K562 (cell line): Measurements from ENCODE around the gene APOO.

Experiments
- CHD2 ChIP-seq: IDR thresholded peaks from 2 replicates; pipeline ENCODE4 v1.6.1; 2011; ENCODE audit warnings: low read depth, low read length
- CTCF ChIP-seq, 3 experiments: IDR thresholded peaks in 2 of 3; conservative IDR thresholded peaks in 1 of 3; 2 replicates each; pipeline ENCODE4 v1.5.1; 2011 to 2012; ENCODE audit warnings: low read length in 3 of 3, mild to moderate bottlenecking in 3 of 3, control low read depth in 2 of 3, improper control_type of control experiment in 1 of 3, inconsistent platforms in 1 of 3, low read depth in 1 of 3, mixed read lengths in 1 of 3, moderate library complexity in 1 of 3; ENCODE audit not compliant: insufficient read depth in 2 of 3
- E2F4 ChIP-seq: sonication (generic); formaldehyde crosslinking; IDR thresholded peaks from 2 replicates; pipeline ENCODE4 v1.8.0; 2022; ENCODE audit warnings: mild to moderate bottlenecking, low read depth, missing genetic modification reagents
- E2F5 ChIP-seq: sonication (generic); formaldehyde crosslinking; IDR thresholded peaks from 2 replicates; pipeline ENCODE4 v1.8.0; 2022; ENCODE audit warnings: mild to moderate bottlenecking, missing genetic modification reagents
- MED1 ChIP-seq: sonication (generic); formaldehyde crosslinking; IDR thresholded peaks from 2 replicates; pipeline ENCODE4 v1.8.1; 2023; ENCODE audit warnings: missing genetic modification reagents, borderline replicate concordance
- MEIS2 ChIP-seq: fragments of 450-650 bp; IDR thresholded peaks from 2 replicates; pipeline ENCODE4 v1.6.1; 2014; ENCODE audit warnings: mild to moderate bottlenecking; ENCODE audit not compliant: partially characterized antibody
- MTA2 ChIP-seq: fragments of 450-650 bp; IDR thresholded peaks from 2 replicates; pipeline ENCODE4 v1.6.1; 2016; ENCODE audit warnings: low read depth
- SRSF1 ChIP-seq: fragments of 200-400 bp; formaldehyde crosslinking; IDR thresholded peaks from 2 replicates; pipeline ENCODE4 v1.6.1; 2017; ENCODE audit warnings: mild to moderate bottlenecking, low read depth, low read length, moderate library complexity
- YBX1 ChIP-seq: fragments of 450-650 bp; IDR thresholded peaks from 2 replicates; pipeline ENCODE4 v1.7.1; 2016; ENCODE audit warnings: mild to moderate bottlenecking
- YY1 ChIP-seq, 3 experiments: IDR thresholded peaks; 2 replicates each; pipeline ENCODE4 v1.6.1; 2011; ENCODE audit warnings: low read length in 2 of 3, mild to moderate bottlenecking in 2 of 3, moderate library complexity in 2 of 3, borderline replicate concordance in 1 of 3, control low read depth in 1 of 3, low read depth in 1 of 3; ENCODE audit not compliant: insufficient read depth in 3 of 3, insufficient replicate concordance in 2 of 3, control insufficient read depth in 1 of 3, insufficient read length in 1 of 3; ENCODE audit errors: extremely low read depth in 1 of 3
- TF ChIP-seq, protein P1 (sequence below): fragments of 450-650 bp; IDR thresholded peaks from 2 replicates; pipeline ENCODE4 v1.6.1; 2017; ENCODE audit warnings: mild to moderate bottlenecking, moderate library complexity

DNA sequence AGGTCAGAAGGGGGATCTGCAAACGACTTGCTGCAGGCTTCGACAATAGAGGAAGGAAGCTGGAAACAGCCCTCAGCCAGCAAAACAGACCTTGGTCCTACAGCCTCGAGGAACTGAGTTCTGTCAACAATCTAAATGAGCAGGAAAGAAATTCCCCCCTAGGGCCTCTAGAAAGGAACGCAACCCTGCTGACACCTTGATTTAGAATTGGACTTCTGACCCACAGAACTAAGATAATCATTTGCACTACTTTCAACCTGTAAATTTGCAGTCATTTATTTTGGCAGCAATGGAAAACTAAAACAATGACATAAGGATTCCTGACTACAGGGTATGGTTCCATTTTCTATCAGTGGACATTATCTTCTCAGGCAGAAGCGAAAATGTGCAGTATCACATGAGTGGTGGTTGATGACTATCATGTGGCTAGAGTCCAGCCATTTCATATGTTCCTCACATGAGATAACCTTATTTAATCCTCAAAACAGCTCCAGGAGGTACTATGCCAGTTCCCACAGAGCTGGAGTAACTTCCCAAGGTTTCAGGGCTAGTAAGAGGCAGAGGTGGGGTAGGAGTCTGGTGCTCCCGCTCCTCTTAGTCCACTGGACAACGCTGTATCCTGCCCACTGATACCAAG is 63.1 kb downstream of the APOO start:
- TF ChIP-seq MTA2 (peak; percentile 50), CHD2 (no peak), E2F5 (no peak), YBX1 (no peak), MEIS2 (peak; percentile 49), SRSF1 (no peak), CTCF (IDR thresholded peaks at IDR 0.05 in 2 of 3, conservative IDR thresholded peaks at IDR 0.05 in 1 of 3; ENCODE audit: insufficient read depth in 2 of 3, low read depth in 1 of 3, low read length in 3 of 3) (no peak), MED1 (no peak), YY1 (IDR thresholded peaks at IDR 0.05; ENCODE audit: borderline replicate concordance in 1 of 3, control insufficient read depth in 1 of 3, extremely low read depth in 1 of 3, insufficient read depth in 3 of 3, insufficient read length in 1 of 3, insufficient replicate concordance in 2 of 3, low read depth in 1 of 3, low read length in 2 of 3) (peak in 1 of 3 experiments; percentile 4), E2F4 (CRISPR knock-in tag) (no peak)
- TF ChIP-seq, protein P1, sequence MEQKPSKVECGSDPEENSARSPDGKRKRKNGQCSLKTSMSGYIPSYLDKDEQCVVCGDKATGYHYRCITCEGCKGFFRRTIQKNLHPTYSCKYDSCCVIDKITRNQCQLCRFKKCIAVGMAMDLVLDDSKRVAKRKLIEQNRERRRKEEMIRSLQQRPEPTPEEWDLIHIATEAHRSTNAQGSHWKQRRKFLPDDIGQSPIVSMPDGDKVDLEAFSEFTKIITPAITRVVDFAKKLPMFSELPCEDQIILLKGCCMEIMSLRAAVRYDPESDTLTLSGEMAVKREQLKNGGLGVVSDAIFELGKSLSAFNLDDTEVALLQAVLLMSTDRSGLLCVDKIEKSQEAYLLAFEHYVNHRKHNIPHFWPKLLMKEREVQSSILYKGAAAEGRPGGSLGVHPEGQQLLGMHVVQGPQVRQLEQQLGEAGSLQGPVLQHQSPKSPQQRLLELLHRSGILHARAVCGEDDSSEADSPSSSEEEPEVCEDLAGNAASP: no peak
